H7 (cell line): ENCODE measurements around the gene ANO1. TPM values are rescaled to one million over a fixed set of nuclear protein-coding genes. Genes with fewer than 3 reads are reported as not detected.
A peak's percentile ranks its signal among the peaks of the same experiment; 100 is the strongest.
"Not testable (repeated sequence)": the region's sequence is repeated elsewhere in the genome, so short reads cannot be mapped to it uniquely, and the experiment has no call there.

Experiments
- DNase-seq: peaks from one replicate; pipeline ENCODE4 v3.0.0; 2012
- H3K27me3 ChIP-seq: 2 replicates; pipeline ENCODE4 v1.6.0; 2011; ENCODE audit warnings: mild to moderate bottlenecking, low read length; ENCODE audit not compliant: control insufficient read depth, insufficient read depth
- H3K36me3 ChIP-seq: replicated peaks from 2 replicates; pipeline ENCODE4 v1.5.1; 2011; ENCODE audit warnings: low read length; ENCODE audit not compliant: control insufficient read depth, insufficient read depth
- H3K4me3 ChIP-seq: 2 replicates; pipeline ENCODE4 v1.5.1; 2011; ENCODE audit warnings: low read depth, mild to moderate bottlenecking, control low read depth, low read length, moderate library complexity; ENCODE audit not compliant: insufficient read depth
- total RNA-seq: library from RNA; depleted of rRNA; stranded (reverse); fragments of >200 nt; shearing (Covaris generic); gene quantifications from 2 replicates; pipeline ENCODE4 v1.2.3, GENCODE V29; 2014

The ANO1 gene
- total RNA-seq, 1 experiment from 2014 or later = 1.1 TPM

GRCh38 chr11:70203751-70204465 lies 125.8 kb downstream of the ANO1 start:
- no peaks in the 10 kb centered on the region for H3K27me3 ChIP-seq
- no peak for DNase-seq
- peaks cover 23% of the 10 kb centered on the region for H3K36me3 ChIP-seq
- peak overlapping the region; percentile 100 for H3K4me3 ChIP-seq

- Histone ChIP-seq H3K4me3 (peak overlapping the region; percentile 100), H3K27me3 (no peaks in the 10 kb centered on the region), H3K36me3 (peaks cover 23% of the 10 kb centered on the region)
- DNase-seq = no peak
Measured at GRCh38 chr11:70204466-70204799, 126.3 kb downstream of the ANO1 start.

GRCh38 chr11:70205049-70205725 lies 127.1 kb downstream of the ANO1 start:
- peak overlapping the region; percentile 8; the same call in 1 of the 2 replicates for H3K4me3 ChIP-seq
- H3K27me3 ChIP-seq = no peaks in the 10 kb centered on the region
- peaks cover 23% of the 10 kb centered on the region for H3K36me3 ChIP-seq
- DNase-seq = no peak

- Histone ChIP-seq H3K27me3 (no peaks in the 10 kb centered on the region), H3K4me3 (no peak overlapping the region), H3K36me3 (peaks cover 23% of the 10 kb centered on the region)
- DNase-seq = no peak
Measured at GRCh38 chr11:70205766-70206165, 127.6 kb downstream of the ANO1 start.

- Histone ChIP-seq H3K4me3 (no peak overlapping the region), H3K27me3 (no peaks in the 10 kb centered on the region), H3K36me3 (peaks cover 23% of the 10 kb centered on the region)
- no peak for DNase-seq
Measured at GRCh38 chr11:70206226-70206981, 128.3 kb downstream of the ANO1 start.

GRCh38 chr11:70206982-70207376 lies 128.9 kb downstream of the ANO1 start:
- H3K27me3 ChIP-seq = no peaks in the 10 kb centered on the region
- no peak overlapping the region for H3K4me3 ChIP-seq
- DNase-seq = peak; percentile 16
- peaks cover 23% of the 10 kb centered on the region for H3K36me3 ChIP-seq

GRCh38 chr11:70207531-70208131 lies 129.5 kb downstream of the ANO1 start:
- DNase-seq = no peak
- no peak overlapping the region for H3K4me3 ChIP-seq
- H3K36me3 ChIP-seq = peaks cover 23% of the 10 kb centered on the region
- no peaks in the 10 kb centered on the region for H3K27me3 ChIP-seq

- peaks cover 23% of the 10 kb centered on the region for H3K36me3 ChIP-seq
- no peak overlapping the region for H3K4me3 ChIP-seq
- no peak for DNase-seq
Measured at GRCh38 chr11:70209391-70209912, 131.3 kb downstream of the ANO1 start.

GRCh38 chr11:70210051-70210501 lies 132.0 kb downstream of the ANO1 start:
- Histone ChIP-seq H3K36me3 (peaks cover 19% of the 10 kb centered on the region), H3K27me3 (no peaks in the 10 kb centered on the region), H3K4me3 (no peak overlapping the region)
- no peak for DNase-seq

More at GRCh38 chr11:70209391-70209912, 131.3 kb downstream of the ANO1 start:
- H3K27me3 ChIP-seq = no peaks in the 10 kb centered on the region

- Histone ChIP-seq H3K4me3 (no peak overlapping the region), H3K27me3 (no peaks in the 10 kb centered on the region), H3K36me3 (peaks cover 19% of the 10 kb centered on the region)
- DNase-seq = no peak
Measured at GRCh38 chr11:70210530-70210929, 132.4 kb downstream of the ANO1 start.

- Histone ChIP-seq H3K4me3 (no peak overlapping the region), H3K27me3 (no peaks in the 10 kb centered on the region), H3K36me3 (peaks cover 4% of the 10 kb centered on the region)
- DNase-seq = no peak
Measured at GRCh38 chr11:70212227-70212811, 134.2 kb downstream of the ANO1 start.

GRCh38 chr11:70217388-70217787 lies 139.3 kb downstream of the ANO1 start:
- H3K27me3 ChIP-seq, H3K36me3 ChIP-seq, DNase-seq: not testable (repeated sequence)
- H3K4me3 ChIP-seq = peak overlapping the region; percentile 24; the same call in 1 of the 2 replicates

GRCh38 chr11:70218076-70218475 lies 140.0 kb downstream of the ANO1 start:
- H3K4me3 ChIP-seq = peak overlapping the region; percentile 11; the same call in 1 of the 2 replicates
- H3K27me3 ChIP-seq, H3K36me3 ChIP-seq, DNase-seq: not testable (repeated sequence)

- no peaks in the 10 kb centered on the region for H3K27me3 ChIP-seq
- no peaks in the 10 kb centered on the region for H3K36me3 ChIP-seq
- H3K4me3 ChIP-seq = no peak overlapping the region
- DNase-seq = no peak
Measured at GRCh38 chr11:70220136-70220535, 142.0 kb downstream of the ANO1 start.
